Measurements from ENCODE around the gene PRSS50.

Gene PRSS50

DNA sequence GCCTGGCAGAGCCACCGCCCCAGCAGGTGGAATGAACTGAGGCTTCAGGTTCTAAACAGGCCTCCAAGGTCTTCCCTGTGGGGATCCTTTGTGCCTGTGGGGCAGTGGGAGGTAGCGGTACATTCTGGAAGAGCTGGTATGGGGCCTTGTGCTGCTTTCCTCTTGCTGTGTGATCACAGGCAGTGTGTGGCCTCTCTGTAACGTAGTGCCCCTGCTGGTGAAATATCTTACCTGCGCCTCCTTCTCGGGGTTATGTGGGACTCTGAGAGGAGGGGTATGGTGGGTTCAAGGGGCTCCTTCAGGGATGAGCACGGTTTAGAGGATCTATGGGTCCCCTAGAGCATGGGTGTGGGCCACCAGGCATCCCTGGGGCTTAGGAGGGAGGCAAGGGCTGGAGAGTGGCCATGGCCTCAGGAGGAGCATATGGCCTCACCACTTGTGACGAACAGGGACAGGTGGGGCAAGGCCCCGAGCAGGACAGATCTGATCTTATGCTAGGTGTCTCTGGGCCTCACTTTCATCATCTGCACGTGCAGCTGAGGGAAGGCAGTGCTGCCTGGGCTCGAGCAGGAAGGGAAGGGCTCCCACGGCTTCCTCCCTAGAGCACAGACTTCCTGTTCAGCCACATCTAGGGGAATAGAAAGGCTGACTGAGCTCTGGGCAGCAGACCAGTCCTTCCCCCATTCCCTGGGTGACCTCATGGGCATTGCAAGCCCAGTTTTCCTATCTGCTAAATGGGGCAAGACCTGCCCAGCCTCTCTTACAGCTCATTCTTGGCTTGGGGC is 22.3 kb downstream of the PRSS50 start:
- no peak overlapping the region for H3K4me3 ChIP-seq (ENCODE audit: low read depth, low read length)

DNA sequence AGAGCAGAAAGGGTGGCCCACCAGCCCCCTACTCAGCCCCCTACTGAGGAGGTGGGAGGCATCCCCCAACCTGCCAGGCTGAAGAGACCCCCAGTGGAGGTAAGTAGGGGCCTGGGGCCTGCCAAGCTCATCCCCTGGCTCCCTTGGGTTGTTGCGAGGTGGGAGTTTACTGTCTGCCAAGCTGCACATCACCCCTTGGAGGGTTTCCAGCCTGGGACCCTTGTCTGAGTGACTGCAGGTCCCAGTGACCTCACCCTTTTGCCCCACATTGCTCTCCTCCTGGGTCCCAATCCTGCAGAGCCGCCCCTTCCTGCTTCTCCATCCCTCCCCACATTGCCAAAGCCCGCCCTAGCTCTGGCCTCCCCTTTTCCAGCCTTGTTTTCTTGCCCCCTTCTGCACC is 23.1 kb downstream of the PRSS50 start:
- H3K4me3 ChIP-seq (ENCODE audit: low read depth, low read length): no peak overlapping the region

More for the DNA sequence above, 22.3 kb downstream of the PRSS50 start:
- TF ChIP-seq, protein P1, sequence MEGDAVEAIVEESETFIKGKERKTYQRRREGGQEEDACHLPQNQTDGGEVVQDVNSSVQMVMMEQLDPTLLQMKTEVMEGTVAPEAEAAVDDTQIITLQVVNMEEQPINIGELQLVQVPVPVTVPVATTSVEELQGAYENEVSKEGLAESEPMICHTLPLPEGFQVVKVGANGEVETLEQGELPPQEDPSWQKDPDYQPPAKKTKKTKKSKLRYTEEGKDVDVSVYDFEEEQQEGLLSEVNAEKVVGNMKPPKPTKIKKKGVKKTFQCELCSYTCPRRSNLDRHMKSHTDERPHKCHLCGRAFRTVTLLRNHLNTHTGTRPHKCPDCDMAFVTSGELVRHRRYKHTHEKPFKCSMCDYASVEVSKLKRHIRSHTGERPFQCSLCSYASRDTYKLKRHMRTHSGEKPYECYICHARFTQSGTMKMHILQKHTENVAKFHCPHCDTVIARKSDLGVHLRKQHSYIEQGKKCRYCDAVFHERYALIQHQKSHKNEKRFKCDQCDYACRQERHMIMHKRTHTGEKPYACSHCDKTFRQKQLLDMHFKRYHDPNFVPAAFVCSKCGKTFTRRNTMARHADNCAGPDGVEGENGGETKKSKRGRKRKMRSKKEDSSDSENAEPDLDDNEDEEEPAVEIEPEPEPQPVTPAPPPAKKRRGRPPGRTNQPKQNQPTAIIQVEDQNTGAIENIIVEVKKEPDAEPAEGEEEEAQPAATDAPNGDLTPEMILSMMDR (IDR thresholded peaks at IDR 0.05; ENCODE audit: borderline replicate concordance, insufficient read depth, low read depth, low read length): peak; percentile 39; the same call in 1 of the 2 replicates

DNA sequence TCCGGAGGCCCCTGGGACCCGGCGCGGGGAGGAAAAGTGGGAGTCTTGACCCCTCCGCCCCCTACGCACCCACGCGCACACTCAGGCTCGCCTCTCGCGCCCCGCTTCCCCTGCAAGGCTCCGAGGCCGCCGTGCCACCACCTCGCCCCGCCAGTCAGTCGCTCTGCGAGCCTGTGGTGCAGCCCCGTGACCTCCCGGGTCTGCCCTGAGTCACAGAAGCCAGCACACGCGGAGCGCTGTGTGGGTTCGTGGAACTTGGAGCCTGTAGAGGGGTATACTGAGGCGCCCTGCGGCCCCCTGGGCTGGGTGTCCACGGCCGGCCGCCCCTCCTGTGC is 23.8 kb downstream of the PRSS50 start:
- peak overlapping the region; percentile 16 for H3K4me3 ChIP-seq (ENCODE audit: low read depth, low read length)
- TF ChIP-seq, protein P1 (IDR thresholded peaks at IDR 0.05; ENCODE audit: borderline replicate concordance, insufficient read depth, low read depth, low read length): no peak

More for the DNA sequence above, 23.1 kb downstream of the PRSS50 start:
- TF ChIP-seq, protein P1 (IDR thresholded peaks at IDR 0.05; ENCODE audit: borderline replicate concordance, insufficient read depth, low read depth, low read length): no peak

DNA sequence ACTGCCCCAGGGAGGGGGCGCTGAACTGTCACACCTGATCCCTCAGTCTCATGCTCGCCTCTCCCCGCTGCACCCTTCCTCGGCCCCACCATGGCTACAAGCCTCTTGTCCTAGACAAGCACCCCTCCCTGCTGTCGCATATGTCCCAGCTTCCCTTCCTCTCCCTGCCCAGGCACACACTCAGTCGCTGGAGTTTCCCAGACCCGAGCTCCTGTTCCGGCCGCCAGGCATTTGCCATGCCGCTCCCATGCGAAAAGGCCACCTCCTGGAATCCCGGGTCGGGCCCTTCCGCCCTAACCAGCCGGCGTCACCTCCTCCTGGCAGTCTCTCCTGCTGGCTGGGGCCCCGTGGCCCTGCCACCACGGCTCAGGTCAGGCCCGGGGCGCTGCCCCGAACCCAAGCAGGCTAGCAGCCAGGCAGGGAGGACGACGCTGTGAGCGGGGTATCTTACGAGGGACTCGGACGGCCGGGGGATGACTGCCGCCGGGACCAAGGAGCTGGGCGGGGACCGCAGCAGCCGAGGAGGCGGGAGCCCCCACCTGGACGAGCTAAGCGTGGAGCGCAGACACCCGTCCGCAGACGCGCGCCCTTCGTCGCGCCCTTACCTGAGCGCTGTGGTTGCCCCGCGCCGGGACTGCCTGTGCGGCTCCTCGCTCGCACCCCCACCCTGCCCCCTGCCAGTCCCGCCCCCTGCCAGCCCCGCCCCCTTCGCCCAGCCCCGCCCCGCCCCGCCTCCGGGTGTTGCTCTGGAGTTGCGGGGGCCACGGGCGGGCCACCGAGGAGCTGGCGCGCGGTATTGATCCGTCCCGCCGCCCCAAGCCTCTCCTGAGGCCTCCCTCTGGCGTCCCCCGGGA is 24.4 kb downstream of the PRSS50 start, which contains the start of gene ALS2CL:
Gene ALS2CL, minus strand, starts transcription at position 642 of the 854 bp plus-strand sequence. CDS start 4,239 bp downstream, outside the sequence.
- H3K4me3 ChIP-seq (ENCODE audit: low read depth, low read length): peak within 1 kb of the TSS; percentile 48

DNA sequence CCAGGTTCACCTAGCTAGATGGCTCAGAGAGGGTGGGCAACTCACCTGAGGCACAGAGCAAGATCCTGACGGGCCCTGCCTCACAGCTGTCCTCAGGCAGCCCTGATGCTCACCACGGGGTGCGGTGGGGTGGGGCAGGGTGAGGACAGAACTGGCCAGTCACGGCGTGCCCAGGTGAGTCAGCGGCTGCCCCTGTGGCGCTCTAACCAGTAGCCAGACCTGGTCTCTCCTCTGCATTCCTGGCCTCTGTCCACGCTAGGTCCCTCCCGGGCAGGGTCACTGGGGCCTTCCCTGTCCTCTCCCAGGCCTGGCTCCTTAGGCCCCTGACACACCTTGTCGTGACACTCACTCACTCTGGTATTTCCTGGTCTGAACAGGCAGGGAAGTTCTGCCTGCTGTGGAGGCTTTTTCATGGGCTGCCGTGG is 25.1 kb downstream of the PRSS50 start:
- H3K4me3 ChIP-seq (ENCODE audit: low read depth, low read length): no peak overlapping the region
- TF ChIP-seq, protein P1 (IDR thresholded peaks at IDR 0.05; ENCODE audit: borderline replicate concordance, insufficient read depth, low read depth, low read length): no peak

More for the DNA sequence above, 24.4 kb downstream of the PRSS50 start, which contains the start of gene ALS2CL:
- TF ChIP-seq, protein P1 (IDR thresholded peaks at IDR 0.05; ENCODE audit: borderline replicate concordance, insufficient read depth, low read depth, low read length): no peak

DNA sequence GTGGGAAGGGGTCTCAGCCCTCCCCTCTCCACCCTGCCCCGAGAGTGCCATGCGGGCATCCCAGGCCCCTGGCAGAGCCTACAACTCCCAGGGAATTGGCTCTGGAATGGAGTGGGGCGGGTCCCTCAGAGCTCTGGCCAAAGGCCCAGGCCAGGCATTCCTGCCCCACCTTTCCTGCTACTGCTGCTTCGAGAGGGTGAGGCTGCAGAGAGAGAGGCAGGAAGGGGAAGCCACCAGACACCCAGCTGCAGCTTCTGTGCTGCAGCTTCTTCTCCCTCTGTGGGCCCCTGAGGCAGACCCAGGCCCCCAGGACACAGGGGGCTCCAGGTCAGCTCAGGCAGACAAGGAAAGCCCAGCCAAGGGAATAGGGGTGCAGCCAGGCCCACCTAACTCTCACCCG is 26.9 kb downstream of the PRSS50 start:
- TF ChIP-seq, protein P1 (IDR thresholded peaks at IDR 0.05; ENCODE audit: borderline replicate concordance, insufficient read depth, low read depth, low read length): no peak
- H3K4me3 ChIP-seq (ENCODE audit: low read depth, low read length): no peak overlapping the region

Measured in GM12875 (cell line).